ENCODE results near the gene CIDEB.
"Not testable (repeated sequence)": the region's sequence is repeated elsewhere in the genome, so short reads cannot be mapped to it uniquely, and the experiment has no call there.

CIDEB gene, protein sequence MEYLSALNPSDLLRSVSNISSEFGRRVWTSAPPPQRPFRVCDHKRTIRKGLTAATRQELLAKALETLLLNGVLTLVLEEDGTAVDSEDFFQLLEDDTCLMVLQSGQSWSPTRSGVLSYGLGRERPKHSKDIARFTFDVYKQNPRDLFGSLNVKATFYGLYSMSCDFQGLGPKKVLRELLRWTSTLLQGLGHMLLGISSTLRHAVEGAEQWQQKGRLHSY

DNA sequence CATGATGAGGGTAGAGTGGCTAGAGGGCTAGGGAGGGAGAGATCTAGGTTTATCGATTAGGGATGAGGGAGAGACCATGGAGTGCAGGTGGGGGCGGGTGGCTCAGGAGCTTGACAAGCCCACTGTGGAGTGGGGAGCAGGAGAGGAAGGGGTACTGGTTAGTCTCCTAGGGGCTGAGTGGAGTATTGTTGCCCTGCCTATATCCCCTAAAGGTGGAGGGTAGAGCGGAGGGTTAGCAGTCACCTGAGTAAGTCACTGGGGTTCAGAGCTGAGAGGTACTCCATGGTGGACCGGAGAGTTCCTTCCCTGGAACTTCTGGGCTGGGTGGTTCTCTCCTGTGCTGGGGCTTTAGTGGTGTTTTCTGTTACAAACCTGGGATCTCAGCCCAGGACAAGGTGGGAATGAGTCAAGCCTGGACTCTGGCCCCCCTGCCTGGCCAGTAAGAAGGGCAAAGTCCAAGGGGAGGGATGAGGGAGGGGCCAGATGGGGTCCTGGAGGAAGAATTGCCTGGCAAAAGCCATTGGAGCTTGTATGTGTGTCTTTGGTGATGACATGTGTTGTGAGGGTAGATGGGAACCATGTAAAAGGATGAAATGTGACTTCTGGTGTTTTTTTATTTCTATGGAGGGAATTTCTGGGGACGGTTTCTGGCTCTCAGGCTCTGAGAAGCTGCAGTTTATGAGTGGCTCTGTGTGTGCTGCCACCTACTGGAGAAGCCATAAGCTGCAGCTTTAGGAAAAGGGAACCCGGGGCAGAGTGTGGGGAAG, at the start of gene CIDEB:
Gene CIDEB (minus strand): TSS at position 403 of the 767 bp plus-strand sequence. CDS start 119 bp downstream, at position 284.
- peaks cover 26% of the 10 kb centered on the region for H3K4me1 ChIP-seq (ENCODE audit: insufficient read depth, low read length)
- no peak within 1 kb of the TSS for H3K4me3 ChIP-seq (ENCODE audit: low read depth in 1 of 2, low read length in 2 of 2)
- no peaks in the 10 kb centered on the region for H3K9me3 ChIP-seq (ENCODE audit: low read length)
- H3K27me3 ChIP-seq (ENCODE audit: control insufficient read depth in 1 of 2, insufficient read depth in 2 of 2, low read length in 2 of 2), result no peaks in the 10 kb centered on the region
- no peak within 1 kb of the TSS for H3K27ac ChIP-seq (ENCODE audit: low read depth, low read length)
- H3K9ac ChIP-seq (ENCODE audit: low read length), result no peak within 1 kb of the TSS
- H3K36me3 ChIP-seq (ENCODE audit: insufficient read depth, low read length), result peaks cover 45% of the 10 kb centered on the region

DNA sequence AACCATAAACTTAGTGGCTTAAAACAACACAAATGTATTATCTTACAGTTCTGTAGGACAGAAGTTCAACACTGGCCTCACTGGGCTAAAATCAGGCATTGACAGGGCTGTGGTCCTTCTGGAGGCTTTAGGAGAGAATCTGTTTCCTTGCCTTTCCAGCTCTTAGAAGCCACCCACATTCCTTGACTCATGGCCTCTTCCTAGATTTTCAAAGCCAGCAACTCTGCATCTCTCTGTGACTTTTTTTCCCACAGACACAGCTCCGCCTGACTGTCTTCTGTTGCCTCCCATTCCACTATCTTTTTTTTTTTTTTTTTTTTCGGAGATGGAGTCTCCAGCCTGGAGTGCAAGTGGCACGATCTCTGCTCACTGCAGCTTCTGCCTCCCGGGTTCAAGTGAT, 48.4 kb upstream of the CIDEB start:
- Histone ChIP-seq H3K36me3 (ENCODE audit: insufficient read depth, low read length) (no peaks in the 10 kb centered on the region), H3K9ac (ENCODE audit: low read length) (no peak overlapping the region), H3K4me3 (ENCODE audit: low read depth in 1 of 2, low read length in 2 of 2) (no peak overlapping the region), H3K9me3 (ENCODE audit: low read length) (no peaks in the 10 kb centered on the region), H3K27ac (ENCODE audit: low read depth, low read length) (no peak overlapping the region), H3K27me3 (ENCODE audit: control insufficient read depth in 1 of 2, insufficient read depth in 2 of 2, low read length in 2 of 2) (peaks cover 0 to 7% of the 10 kb centered on the region in 2 donors), H3K4me1 (ENCODE audit: insufficient read depth, low read length) (no peaks in the 10 kb centered on the region)

DNA sequence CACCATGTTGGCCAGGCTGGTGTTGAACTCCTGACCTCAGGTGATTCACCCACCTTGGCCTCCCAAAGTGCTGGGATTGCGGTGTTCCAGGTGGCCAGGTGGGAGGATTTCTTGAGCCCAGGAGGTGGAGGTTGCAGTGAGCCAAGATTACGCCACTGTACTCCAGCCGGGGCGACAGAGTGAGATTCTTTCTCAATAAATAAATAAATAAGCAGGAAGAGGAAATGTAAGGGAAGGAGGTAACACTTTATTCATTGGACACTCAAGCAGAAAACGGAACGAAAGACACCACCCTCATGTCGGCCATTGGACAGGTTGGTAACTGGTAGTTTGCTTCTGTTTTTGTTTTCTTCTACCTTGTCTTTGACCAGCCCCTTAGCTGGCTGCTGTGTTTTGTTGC, 47.2 kb upstream of the CIDEB start:
- no peaks in the 10 kb centered on the region for H3K4me1 ChIP-seq (ENCODE audit: insufficient read depth, low read length)

DNA sequence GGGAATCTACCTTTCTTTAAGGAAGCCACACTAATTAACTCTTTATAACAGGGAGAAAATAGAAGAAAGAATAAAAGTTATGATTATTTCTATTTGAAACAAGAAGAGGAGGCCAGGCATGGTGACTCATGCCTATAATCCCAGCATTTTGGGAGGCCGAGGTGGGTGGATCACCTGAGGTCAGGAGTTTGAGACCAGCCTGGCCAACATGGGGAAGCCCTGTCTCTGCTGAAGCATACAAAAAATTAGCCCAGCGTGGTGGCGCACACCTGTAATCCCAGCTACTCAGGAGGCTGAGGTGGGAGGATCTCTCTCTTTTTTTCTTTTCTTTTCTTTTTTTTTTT, 46.7 kb upstream of the CIDEB start:
- not testable (repeated sequence) for H3K4me3 ChIP-seq (ENCODE audit: low read depth in 1 of 2, low read length in 2 of 2); H3K4me1 ChIP-seq (ENCODE audit: insufficient read depth, low read length); H3K9ac ChIP-seq (ENCODE audit: low read length); H3K36me3 ChIP-seq (ENCODE audit: insufficient read depth, low read length); H3K27me3 ChIP-seq (ENCODE audit: control insufficient read depth in 1 of 2, insufficient read depth in 2 of 2, low read length in 2 of 2); H3K9me3 ChIP-seq (ENCODE audit: low read length); H3K27ac ChIP-seq (ENCODE audit: low read depth, low read length)

More for the DNA sequence above, 47.2 kb upstream of the CIDEB start:
- no peaks in the 10 kb centered on the region for H3K9me3 ChIP-seq (ENCODE audit: low read length)
- no peak overlapping the region for H3K9ac ChIP-seq (ENCODE audit: low read length)
- no peaks in the 10 kb centered on the region for H3K36me3 ChIP-seq (ENCODE audit: insufficient read depth, low read length)
- H3K4me3 ChIP-seq (ENCODE audit: low read depth in 1 of 2, low read length in 2 of 2), result no peak overlapping the region
- H3K27me3 ChIP-seq (ENCODE audit: control insufficient read depth in 1 of 2, insufficient read depth in 2 of 2, low read length in 2 of 2), result peaks cover 0 to 9% of the 10 kb centered on the region in 2 donors
- H3K27ac ChIP-seq (ENCODE audit: low read depth, low read length), result no peak overlapping the region

DNA sequence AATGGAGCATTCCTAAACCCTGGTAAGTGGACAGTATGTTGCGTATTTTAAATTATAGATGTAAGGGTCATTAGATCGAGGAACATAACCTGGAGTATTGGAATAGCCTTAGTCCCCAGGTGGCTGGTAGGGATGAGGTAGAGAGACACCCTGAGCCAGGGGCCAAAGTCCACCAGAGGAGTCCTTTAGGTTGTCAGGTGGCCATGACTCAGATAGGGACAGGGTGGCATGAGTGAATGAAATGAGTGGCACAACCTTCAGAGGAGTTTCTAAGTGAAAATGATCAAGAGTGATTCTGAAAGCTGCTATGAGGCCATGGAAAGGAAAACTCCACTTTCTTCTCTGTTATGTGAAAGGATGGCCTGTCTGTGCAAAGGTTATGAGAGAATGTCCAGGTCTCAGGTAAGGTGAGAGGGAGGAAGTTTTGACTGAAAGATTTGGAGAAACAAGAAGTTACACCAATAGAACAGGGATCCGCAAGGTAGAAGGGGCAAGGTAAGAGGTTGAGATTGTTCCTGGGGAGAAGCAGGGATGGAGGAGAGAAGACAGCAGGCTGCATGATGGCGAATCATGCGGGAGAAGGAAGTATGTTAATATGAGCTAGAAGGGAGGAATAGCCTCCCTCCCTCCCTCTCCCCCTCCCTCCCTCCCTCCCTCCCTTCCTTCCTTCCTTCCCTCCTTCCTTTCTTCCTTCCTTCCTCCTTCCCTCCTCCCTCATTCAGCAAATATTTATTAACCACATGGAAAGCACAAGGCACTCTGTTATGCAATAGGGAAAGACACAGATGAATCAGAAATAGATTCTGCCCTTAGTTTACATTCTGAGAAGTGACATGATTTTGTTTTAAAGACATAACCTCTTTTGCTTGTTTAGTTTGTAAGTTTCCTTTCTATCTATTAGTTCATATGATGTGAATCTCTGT, 46.0 kb upstream of the CIDEB start:
- peaks cover 0 to 9% of the 10 kb centered on the region in 2 donors for H3K27me3 ChIP-seq (ENCODE audit: control insufficient read depth in 1 of 2, insufficient read depth in 2 of 2, low read length in 2 of 2)
- no peak overlapping the region for H3K9ac ChIP-seq (ENCODE audit: low read length)
- no peak overlapping the region for H3K27ac ChIP-seq (ENCODE audit: low read depth, low read length)
- no peaks in the 10 kb centered on the region for H3K36me3 ChIP-seq (ENCODE audit: insufficient read depth, low read length)
- no peaks in the 10 kb centered on the region for H3K9me3 ChIP-seq (ENCODE audit: low read length)
- no peaks in the 10 kb centered on the region for H3K4me1 ChIP-seq (ENCODE audit: insufficient read depth, low read length)
- H3K4me3 ChIP-seq (ENCODE audit: low read depth in 1 of 2, low read length in 2 of 2), result no peak overlapping the region

DNA sequence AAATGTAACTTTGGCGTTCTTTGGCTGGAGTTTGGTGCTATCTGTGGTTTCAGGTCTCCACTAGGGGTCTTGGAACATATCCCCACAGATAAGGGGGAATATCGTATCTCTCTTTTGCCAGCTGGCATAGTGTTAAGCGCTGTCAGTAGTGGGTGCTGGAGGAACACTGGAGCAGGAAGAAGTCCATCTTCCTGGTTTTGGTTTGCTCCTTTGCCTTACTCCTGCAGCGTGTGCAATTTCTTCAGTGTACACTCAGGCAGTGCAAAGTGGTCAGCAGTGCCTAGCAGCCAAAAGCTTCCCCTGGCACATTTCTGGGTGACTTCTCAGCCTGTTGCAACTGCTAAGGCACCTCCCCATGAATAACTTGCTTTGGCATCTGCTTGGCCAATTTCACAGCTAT, 43.7 kb upstream of the CIDEB start:
- H3K9ac ChIP-seq (ENCODE audit: low read length), result no peak overlapping the region
- H3K36me3 ChIP-seq (ENCODE audit: insufficient read depth, low read length), result no peaks in the 10 kb centered on the region
- no peaks in the 10 kb centered on the region for H3K9me3 ChIP-seq (ENCODE audit: low read length)
- H3K4me1 ChIP-seq (ENCODE audit: insufficient read depth, low read length), result no peaks in the 10 kb centered on the region
- peaks cover 0 to 9% of the 10 kb centered on the region in 2 donors for H3K27me3 ChIP-seq (ENCODE audit: control insufficient read depth in 1 of 2, insufficient read depth in 2 of 2, low read length in 2 of 2)
- no peak overlapping the region for H3K4me3 ChIP-seq (ENCODE audit: low read depth in 1 of 2, low read length in 2 of 2)
- no peak overlapping the region for H3K27ac ChIP-seq (ENCODE audit: low read depth, low read length)

DNA sequence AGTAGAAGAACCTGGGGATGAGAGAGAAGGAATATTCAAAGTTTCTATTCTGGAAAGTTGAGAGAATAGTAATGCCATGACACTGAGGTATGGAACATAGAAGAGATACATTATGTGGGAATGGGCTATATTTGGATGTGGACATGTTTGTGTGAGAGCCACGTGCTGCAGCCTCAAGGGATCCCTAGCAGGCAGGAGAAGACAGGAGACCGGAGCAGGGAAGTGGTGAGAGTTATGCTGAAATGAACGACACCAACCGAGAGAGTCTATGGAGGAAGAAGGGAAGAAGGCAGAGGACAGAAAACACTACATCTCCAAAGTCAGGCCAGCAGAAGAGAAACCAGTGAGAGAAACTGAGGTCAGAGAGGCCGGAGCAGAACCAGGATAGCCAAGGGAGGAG, 42.0 kb upstream of the CIDEB start:
- no peaks in the 10 kb centered on the region for H3K36me3 ChIP-seq (ENCODE audit: insufficient read depth, low read length)
- H3K27me3 ChIP-seq (ENCODE audit: control insufficient read depth in 1 of 2, insufficient read depth in 2 of 2, low read length in 2 of 2), result peaks cover 0 to 9% of the 10 kb centered on the region in 2 donors
- H3K27ac ChIP-seq (ENCODE audit: low read depth, low read length), result no peak overlapping the region
- no peaks in the 10 kb centered on the region for H3K4me1 ChIP-seq (ENCODE audit: insufficient read depth, low read length)
- H3K9ac ChIP-seq (ENCODE audit: low read length), result no peak overlapping the region
- H3K9me3 ChIP-seq (ENCODE audit: low read length), result no peaks in the 10 kb centered on the region
- H3K4me3 ChIP-seq (ENCODE audit: low read depth in 1 of 2, low read length in 2 of 2), result no peak overlapping the region

DNA sequence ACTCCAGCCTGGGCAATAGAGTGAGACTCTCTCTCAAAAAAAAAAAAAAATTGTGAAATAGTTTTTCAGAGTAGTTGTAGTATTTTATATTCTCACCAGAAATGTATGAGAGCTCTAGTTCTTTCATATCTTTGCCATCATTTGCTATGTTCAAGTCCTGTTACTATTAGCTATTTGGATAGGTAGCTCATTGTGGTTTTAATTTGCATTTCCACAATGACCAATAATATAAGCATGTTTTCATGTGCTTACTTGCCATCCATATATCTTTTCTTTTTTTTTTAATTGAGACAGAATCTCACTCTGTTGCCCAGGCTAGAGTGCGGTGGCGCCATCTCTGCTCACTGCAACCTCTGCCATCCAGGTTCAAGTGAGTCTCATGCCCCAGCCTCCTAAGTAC, 40.4 kb upstream of the CIDEB start:
- Histone ChIP-seq H3K36me3 (ENCODE audit: insufficient read depth, low read length) (no peaks in the 10 kb centered on the region), H3K9me3 (ENCODE audit: low read length) (no peaks in the 10 kb centered on the region), H3K9ac (ENCODE audit: low read length) (no peak overlapping the region), H3K27ac (ENCODE audit: low read depth, low read length) (no peak overlapping the region), H3K4me3 (ENCODE audit: low read depth in 1 of 2, low read length in 2 of 2) (no peak overlapping the region), H3K27me3 (ENCODE audit: control insufficient read depth in 1 of 2, insufficient read depth in 2 of 2, low read length in 2 of 2) (peaks cover 0 to 9% of the 10 kb centered on the region in 2 donors), H3K4me1 (ENCODE audit: insufficient read depth, low read length) (no peaks in the 10 kb centered on the region)

DNA sequence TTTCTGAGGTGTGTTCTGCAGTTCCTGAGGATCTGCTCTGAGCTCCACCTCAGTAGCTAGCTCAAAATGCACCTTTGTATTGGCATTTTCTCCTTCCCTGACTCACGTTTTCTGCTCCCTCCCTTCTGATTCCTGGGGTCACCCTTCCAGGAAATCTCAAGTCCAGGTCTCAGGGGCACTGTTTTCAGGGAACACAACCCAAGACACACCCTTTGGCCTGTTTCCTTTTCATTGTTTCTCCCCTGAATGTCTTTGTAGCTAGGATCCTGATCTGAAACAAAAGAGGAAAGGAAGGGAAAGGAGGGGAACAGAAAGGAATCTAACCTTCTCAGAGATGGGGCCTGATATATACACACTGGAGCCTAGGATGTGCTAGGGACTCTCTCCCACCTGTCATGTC, 39.4 kb upstream of the CIDEB start:
- peaks cover 0 to 9% of the 10 kb centered on the region in 2 donors for H3K27me3 ChIP-seq (ENCODE audit: control insufficient read depth in 1 of 2, insufficient read depth in 2 of 2, low read length in 2 of 2)
- no peak overlapping the region for H3K4me3 ChIP-seq (ENCODE audit: low read depth in 1 of 2, low read length in 2 of 2)
- H3K27ac ChIP-seq (ENCODE audit: low read depth, low read length), result no peak overlapping the region
- H3K9ac ChIP-seq (ENCODE audit: low read length), result no peak overlapping the region
- no peaks in the 10 kb centered on the region for H3K4me1 ChIP-seq (ENCODE audit: insufficient read depth, low read length)
- H3K36me3 ChIP-seq (ENCODE audit: insufficient read depth, low read length), result no peaks in the 10 kb centered on the region
- no peaks in the 10 kb centered on the region for H3K9me3 ChIP-seq (ENCODE audit: low read length)

DNA sequence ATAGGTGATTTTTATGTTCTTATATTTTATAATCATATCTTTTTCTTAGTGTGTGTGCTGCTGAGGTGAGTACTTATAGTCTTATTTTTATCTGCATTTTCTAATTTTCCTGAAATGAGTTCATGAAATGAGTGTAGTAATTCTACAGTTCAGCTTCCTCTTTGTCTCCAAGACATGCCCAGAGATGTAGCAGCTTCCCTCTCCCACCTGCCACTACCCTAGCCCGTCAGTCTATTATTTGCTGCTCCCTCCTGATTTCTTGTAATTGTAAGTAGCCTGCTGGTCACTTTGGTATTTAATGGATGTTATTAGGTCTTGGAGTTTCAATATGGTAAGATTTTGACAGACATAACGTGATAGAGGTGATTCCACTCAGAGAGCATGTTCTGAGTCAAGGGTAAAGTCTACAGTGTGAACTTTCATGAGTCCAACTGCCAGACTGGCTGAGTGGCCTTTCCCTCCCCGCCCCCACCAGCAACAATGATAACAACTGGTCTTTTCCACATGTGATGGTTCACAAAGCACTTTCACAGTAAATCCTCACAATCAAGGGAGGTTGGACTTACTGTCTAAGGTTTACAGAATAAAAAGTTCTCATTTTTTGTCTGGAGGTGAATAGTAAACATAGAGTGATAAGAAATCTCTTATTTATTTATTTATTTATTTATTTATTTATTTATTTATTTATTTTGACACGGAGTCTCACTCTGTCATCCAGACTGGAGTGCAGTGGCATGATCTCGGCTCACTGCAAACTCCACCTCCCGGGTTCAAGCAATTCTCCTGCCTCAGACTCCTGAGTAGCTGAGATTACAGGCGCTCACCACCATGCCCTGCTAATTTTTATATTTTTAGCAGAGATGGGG, 36.3 kb upstream of the CIDEB start:
- Histone ChIP-seq H3K4me1 (ENCODE audit: insufficient read depth, low read length) (peaks cover 2% of the 10 kb centered on the region), H3K4me3 (ENCODE audit: low read depth in 1 of 2, low read length in 2 of 2) (no peak overlapping the region), H3K9ac (ENCODE audit: low read length) (no peak overlapping the region), H3K27ac (ENCODE audit: low read depth, low read length) (no peak overlapping the region), H3K9me3 (ENCODE audit: low read length) (no peaks in the 10 kb centered on the region), H3K27me3 (ENCODE audit: control insufficient read depth in 1 of 2, insufficient read depth in 2 of 2, low read length in 2 of 2) (no peaks in the 10 kb centered on the region), H3K36me3 (ENCODE audit: insufficient read depth, low read length) (no peaks in the 10 kb centered on the region)

DNA sequence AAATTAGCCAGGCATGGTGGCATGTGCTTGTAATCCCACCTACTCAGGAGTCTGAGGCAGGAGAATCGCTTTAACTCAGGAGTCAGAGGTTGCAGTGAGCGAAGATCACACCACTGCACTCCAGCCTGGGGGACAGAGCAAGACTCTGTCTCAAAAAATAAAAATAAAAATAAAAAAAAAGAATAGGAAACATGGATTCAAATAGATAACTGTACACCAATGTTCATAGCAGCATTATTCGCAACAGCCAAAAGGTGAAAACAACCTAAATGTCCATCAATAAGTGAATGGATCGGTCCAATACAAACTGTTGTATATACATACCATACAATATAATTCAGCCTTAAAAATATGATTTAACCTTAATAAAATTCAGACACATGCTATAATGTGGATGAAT, 35.1 kb upstream of the CIDEB start:
- H3K9ac ChIP-seq (ENCODE audit: low read length), result no peak overlapping the region
- no peaks in the 10 kb centered on the region for H3K27me3 ChIP-seq (ENCODE audit: control insufficient read depth in 1 of 2, insufficient read depth in 2 of 2, low read length in 2 of 2)
- H3K27ac ChIP-seq (ENCODE audit: low read depth, low read length), result no peak overlapping the region
- H3K4me3 ChIP-seq (ENCODE audit: low read depth in 1 of 2, low read length in 2 of 2), result no peak overlapping the region
- H3K9me3 ChIP-seq (ENCODE audit: low read length), result no peaks in the 10 kb centered on the region
- no peaks in the 10 kb centered on the region for H3K36me3 ChIP-seq (ENCODE audit: insufficient read depth, low read length)
- peaks cover 11% of the 10 kb centered on the region for H3K4me1 ChIP-seq (ENCODE audit: insufficient read depth, low read length)

Measured in muscle layer of colon (tissue), 2 donors.